DMS 273 (cell line): ENCODE data around the gene TYRP1.

ENCODE experiments used
- DNase-seq: peaks from one replicate; lab custom pipeline; 2025; ENCODE audit not compliant: unreplicated experiment; lab: John Stamatoyannopoulos, UW

Gene TYRP1

DNA sequence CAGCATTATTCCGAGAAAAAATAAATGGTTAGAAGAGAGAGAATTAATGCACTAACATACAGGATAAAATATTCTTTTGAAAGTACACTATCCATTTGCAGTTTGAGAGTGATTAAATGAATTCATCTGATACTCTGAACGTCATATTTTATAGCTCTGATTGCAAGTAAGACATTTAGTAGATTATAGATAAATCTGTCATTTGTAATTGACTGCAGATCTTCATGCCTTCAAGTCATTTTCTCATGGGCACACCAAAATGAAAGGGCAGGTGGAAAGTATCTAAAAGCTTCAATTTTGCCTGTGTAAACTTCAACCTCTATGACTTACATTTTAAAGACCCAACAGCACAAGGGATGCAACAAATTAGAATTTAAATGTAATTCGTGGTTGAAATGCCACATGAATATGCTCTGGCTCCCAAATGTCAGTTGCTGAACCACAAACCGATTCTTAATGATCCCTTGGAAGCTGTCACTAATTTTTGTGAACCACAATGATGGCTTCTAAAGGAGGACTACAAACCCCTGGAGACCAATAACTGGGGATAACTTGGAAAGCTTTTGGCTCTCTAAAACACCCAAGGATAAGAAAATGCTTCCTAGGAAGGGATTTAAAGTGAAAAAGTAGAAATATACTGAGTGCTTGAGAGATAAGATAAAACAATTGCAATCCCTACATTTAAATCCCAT lies 3.9 kb downstream of the TYRP1 start:
- peak; percentile 46 for DNase-seq

- peak; percentile 55 for DNase-seq
Measured at GRCh38 chr9:12697719-12698118, 4.5 kb downstream of the TYRP1 start.

DNA sequence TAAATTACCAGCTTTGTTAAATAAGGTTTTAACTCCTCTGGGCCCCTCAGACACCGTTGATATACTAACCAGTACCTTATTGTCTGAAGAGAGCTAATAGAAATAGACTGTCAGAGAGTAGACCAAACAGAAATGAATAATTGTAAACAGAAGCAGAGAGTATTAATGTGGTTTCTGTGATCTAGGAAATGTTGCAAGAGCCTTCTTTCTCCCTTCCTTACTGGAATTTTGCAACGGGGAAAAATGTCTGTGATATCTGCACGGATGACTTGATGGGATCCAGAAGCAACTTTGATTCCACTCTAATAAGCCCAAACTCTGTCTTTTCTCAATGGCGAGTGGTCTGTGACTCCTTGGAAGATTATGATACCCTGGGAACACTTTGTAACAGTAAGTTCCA lies 5.1 kb downstream of the TYRP1 start:
- DNase-seq, result peak; percentile 25

DNA sequence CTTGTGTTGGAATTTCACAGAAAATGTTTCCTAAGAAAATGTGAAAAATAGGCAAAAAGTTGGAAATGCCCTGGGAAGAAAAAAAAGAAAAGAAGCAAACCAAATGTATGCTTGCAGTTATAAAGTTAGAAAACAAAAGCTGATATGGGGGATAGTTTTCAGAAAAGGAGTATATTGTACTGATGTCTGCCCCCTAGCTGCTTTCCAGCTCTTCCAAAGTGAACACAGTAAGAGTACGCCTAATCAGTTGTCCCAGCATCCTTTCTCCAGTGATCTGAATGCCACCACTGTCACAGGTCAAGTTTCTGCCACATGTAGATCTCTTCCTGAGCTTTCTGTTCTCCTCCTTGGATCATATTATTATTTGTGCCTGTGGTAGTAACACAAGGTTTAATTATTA lies 5.8 kb downstream of the TYRP1 start:
- DNase-seq, result peak; percentile 34

DNA sequence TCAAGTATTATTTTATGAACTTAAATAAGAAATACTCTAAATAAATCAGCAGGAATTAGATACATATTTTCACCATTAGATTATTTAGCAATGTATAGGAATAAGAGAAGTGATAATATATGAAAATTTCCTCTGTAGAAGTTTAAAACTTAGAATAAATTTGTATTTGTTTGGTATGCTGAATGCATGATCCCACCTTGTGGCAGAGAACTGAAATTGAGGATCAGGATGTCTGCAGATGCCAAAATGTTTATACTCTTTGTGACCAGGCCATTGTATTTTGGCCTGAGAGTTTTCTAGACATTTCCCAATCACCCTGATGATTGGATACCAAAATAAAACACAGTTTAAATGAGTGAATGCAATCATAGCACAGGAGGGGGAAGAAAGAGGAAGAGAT lies 6.3 kb downstream of the TYRP1 start:
- peak; percentile 37 for DNase-seq

DNA sequence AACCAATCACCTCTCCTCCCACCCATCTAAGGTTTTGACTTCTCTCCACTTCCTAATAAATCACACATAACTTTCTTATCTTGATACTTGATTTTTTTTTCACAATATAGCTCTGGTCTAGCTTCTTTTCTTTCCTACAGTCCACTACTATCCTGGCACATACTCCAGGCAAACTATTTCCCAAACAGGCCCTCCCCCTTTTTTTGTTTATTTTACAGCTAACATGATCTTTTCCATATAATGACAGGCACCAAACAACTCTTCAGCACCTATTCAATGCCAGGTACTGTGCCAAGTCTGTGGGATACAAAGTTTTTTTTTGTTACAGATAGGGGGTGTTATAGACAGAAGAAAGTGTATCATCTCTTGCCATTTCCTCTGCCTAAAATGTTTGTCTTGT lies 7.9 kb downstream of the TYRP1 start:
- DNase-seq, result no peak

DNA sequence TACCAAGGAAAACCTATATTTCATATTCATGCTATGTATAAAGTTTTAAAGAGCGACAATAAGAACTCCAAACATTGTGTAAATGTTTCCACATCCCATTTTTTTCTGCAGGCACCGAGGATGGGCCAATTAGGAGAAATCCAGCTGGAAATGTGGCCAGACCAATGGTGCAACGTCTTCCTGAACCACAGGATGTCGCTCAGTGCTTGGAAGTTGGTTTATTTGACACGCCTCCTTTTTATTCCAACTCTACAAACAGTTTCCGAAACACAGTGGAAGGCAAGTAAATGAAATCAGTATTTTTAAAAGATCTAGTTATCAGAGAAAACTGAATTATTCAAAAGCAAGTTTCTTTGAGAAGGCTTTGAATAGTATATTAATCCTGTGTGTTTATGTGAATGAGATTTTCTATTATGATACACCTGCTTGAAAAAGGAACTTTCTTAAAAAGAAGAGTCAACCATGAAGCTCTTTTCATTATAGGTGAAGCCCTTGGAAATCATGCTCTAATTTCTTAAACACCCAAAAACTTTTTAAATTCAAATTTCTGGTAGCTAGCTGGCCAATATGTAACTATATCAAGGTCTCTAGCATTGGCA lies 9.1 kb downstream of the TYRP1 start:
- DNase-seq, result peak; percentile 90

- DNase-seq, result no peak
Measured at GRCh38 chr9:12703996-12704395, 10.8 kb downstream of the TYRP1 start.

GRCh38 chr9:12705738-12706391 lies 12.7 kb downstream of the TYRP1 start:
- DNase-seq, result no peak

DNA sequence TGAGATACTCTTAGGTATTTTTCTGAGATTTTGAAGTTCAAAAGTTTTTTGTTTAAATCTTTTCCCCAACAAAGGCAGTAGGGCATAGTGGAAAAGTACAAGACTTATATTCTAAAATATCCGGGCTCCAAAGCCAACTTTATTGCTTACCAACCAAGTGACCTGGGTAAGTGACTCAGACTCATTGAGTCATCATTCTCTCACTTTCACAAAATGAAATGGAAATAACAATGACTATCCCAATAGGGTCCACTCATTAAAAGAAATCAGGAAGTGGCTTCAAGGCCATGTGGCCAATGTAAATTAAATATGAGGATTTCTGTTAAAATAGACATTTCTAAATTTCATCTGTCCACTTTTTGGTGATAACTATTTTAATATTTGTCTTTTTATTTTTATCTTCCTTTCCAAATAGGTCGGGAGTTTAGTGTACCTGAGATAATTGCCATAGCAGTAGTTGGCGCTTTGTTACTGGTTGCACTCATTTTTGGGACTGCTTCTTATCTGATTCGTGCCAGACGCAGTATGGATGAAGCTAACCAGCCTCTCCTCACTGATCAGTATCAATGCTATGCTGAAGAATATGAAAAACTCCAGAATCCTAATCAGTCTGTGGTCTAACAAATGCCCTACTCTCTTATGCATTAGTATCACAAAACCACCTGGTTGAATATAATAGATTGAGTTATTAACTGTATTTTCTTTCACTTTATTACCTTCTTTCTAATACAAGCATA lies 15.5 kb downstream of the TYRP1 start:
- no peak for DNase-seq

DNA sequence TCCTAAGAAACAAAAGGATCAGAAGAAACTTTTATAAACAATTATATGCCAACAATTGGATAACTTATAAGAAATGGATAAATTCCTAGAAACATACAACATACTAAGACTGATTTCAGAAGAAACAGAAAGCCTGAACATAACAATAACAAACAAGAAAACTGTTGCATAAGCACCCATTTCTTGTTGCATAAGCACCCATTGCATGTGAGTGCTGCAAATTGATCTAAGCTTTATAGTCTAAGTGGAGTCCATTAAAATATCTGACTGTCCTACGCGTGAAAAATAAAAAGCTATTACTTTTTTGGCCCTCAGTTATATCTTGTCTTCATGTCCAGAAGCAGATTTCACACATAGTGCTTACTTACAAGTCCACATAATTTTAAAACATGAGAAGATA lies 19.3 kb downstream of the TYRP1 start:
- no peak for DNase-seq

DNA sequence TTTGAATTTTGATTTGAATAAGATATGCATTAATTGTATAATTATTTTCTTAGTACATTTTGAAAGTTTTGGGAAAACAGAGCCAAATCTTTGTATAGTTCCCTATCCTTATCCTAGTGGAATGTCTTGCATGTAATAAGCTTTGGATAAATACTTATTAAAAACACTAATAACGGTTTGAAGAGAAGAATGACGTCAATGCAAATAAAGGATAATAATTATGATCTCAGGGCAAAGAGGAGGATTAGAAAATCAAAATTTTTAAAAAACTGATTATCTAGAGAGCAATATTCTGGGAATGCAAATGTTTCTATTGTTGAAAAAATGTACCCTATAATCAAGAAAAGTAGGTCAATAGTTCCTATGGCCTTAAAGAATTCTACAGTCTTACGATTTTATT lies 22.1 kb downstream of the TYRP1 start:
- DNase-seq, result no peak

DNA sequence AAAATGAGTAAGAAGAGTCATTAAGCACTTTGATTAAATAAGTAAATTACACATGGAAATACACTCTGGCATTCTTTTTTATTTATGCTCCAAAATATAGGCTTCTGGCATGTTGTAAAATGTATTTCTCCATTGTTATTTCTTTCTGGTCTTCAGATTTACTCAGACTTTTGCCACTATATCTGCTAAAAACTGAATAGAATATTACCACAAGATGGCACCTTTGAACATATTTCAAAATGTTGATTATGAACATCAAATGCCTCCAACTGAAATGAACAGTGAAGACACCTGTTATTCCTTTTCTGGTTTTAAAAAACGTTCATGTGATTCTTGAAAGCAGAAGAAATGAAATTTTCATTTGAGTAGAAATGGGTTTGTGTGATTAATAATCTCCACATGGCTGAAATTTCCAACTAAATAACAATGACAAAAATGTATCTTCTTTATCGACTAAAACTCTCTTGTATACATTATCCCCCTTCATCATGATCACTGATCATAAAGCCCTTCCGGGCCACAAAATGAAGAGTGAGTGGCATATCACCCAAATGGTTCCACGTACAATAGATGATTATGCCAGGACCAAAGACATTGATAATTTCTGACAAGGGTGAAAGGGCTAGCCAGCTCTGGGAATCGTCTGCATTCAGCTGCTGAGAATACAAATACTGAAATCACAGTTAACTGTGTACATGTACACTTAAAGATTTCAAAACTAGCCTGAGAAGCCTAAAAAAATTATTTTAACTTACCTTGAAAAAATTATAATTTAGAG lies 23.8 kb downstream of the TYRP1 start:
- peak; percentile 48 for DNase-seq

- peak; percentile 85 for DNase-seq
Measured at GRCh38 chr9:12717907-12718306, 24.7 kb downstream of the TYRP1 start.

- peak; percentile 99 for DNase-seq
Measured at GRCh38 chr9:12718482-12719026, 25.4 kb downstream of the TYRP1 start.

DNA sequence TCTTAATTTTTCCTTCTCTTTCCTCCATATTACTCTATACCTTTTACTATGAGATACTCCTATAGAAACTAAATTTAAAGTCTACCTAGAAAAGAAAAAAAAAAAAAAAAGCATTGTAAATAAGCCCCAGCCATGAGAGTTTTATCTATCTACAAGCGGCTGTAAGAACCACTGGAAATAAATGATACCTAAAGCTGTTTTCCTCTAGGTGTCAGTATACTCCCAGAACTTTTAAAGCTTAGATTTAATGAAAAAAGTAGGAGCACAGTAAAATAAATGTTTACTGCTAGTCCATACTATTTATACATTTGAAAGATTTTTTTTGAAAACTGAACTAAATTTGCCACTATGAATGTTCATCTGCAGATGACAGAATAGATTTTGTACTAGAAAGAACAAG lies 26.2 kb downstream of the TYRP1 start:
- DNase-seq, result peak; percentile 77

DNA sequence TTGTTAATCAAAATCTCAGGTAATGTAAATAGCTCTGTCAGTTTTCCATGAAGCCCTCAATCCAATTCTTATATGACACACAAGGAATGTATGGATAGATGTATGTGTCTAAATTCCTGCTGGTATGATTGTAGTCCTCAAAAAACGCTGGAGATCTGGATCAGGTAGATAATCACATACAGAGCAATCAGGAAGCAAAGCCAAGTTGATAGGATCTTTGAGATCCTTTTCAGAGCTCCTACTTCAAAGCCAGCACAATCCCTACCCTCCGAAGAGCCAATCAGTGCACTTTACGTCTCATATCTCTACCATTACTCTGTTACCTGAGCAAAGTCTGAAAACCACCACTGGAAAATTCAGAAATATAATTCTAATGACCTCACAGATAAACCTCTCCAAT lies 27.4 kb downstream of the TYRP1 start:
- DNase-seq, result no peak

GRCh38 chr9:12722131-12722530 lies 28.9 kb downstream of the TYRP1 start:
- peak; percentile 42 for DNase-seq

DNA sequence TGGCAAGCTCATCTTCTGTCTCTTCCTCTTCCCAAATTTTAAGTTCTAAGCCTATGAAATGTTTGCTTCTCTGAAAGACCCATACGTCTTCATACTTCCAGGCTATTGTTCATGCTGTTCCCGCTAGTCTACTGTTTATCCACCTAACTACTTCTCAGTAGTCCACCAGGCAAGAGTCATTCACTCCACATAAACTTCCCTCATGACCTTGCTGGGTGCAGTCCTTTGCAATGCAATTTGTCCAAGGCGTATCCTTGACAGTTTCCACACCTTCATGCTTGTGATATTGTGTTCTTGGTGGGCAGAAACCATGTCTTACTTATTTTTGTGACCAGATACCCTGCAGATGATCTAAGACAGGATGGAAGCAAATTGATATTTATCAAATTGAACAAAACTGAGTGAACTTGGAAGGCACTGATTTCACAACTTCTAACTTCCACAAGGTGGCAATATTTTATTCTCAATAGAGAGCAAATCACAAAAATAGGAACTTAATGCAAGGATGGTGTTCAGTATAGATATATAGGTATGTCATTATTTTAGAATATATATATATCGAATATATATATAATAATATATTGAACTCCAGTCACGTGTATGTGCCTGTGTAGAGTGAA lies 30.3 kb downstream of the TYRP1 start:
- DNase-seq, result peak; percentile 63

DNA sequence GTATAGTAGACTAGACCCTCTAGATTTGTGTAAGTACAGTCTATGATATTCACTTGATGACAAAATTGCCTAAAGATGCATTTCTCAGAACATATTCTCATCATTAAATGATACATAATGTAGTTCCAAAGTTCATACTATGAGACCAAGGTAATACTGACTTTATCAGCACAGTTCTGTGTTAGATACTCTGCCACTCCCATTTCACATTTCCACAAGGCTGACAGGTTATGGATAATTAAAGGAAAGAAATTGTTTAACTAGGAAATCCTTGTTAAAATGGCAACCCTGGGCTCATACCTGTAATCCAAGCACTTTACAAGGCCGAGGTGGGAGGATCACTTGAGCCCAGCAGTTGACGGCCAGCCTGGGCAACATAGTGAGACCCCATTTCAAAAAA lies 33.6 kb downstream of the TYRP1 start:
- no peak for DNase-seq
